Activated T-helper 2 cell treated with anti-CD3 and anti-CD28 coated beads, Interferon-gamma antibody, Interleukin-2, Interleukin-4, amounts not matched to agents 10 μg/mL and 5 μg/mL and 100 μg/mL, durations not matched to agents 14 hours and 24 hours and 36 hours (primary cell): ENCODE measurements around the gene BNC1. TPM values are rescaled to one million over a fixed set of nuclear protein-coding genes. Genes with fewer than 3 reads are reported as not detected.
"Not testable (repeated sequence)": the region's sequence is repeated elsewhere in the genome, so short reads cannot be mapped to it uniquely, and the experiment has no call there.

Source experiments
- DNase-seq: peaks from one replicate; pipeline ENCODE4 v3.0.0; 2021; ENCODE audit warnings: low spot score
- H3K27ac Mint-ChIP-seq: one replicate; pipeline ENCODE4 v1.8.0; 2021; ENCODE audit warnings: mixed read lengths
- H3K27me3 Mint-ChIP-seq: one replicate; pipeline ENCODE4 v1.8.0; 2021; ENCODE audit warnings: low read depth, mixed read lengths
- H3K36me3 Mint-ChIP-seq: one replicate; pipeline ENCODE4 v1.8.0; 2021; ENCODE audit warnings: low read depth, mixed read lengths
- H3K4me1 Mint-ChIP-seq: one replicate; pipeline ENCODE4 v1.8.0; 2021; ENCODE audit warnings: low read depth, mixed read lengths
- H3K4me3 Mint-ChIP-seq: one replicate; pipeline ENCODE4 v1.8.0; 2021; ENCODE audit warnings: low read depth, mild to moderate bottlenecking, moderate library complexity, mixed read lengths
- H3K9me3 Mint-ChIP-seq: one replicate; pipeline ENCODE4 v1.8.0; 2021; ENCODE audit warnings: mixed read lengths
- intact Hi-C: fragments of 100-400 bp; cut with micrococcal nuclease; formaldehyde crosslinking; loops from one replicate; pipeline ENCODE4 v1.15.1; 2023
- total RNA-seq: library from RNA; stranded (reverse); gene quantifications from 2 replicates; pipeline ENCODE4 v1.2.3, GENCODE V29; 2022

The BNC1 gene
- total RNA-seq, 1 donor from 2014 or later = not detected

- intact Hi-C loops = no loop called here
- H3K36me3 Mint-ChIP-seq = no peaks in the 10 kb centered on the region
- no peak for DNase-seq
- H3K27ac Mint-ChIP-seq = no peak overlapping the region
- no peaks in the 10 kb centered on the region for H3K4me1 Mint-ChIP-seq
- H3K4me3 Mint-ChIP-seq = no peak overlapping the region
- peaks cover 36% of the 10 kb centered on the region for H3K27me3 Mint-ChIP-seq
- H3K9me3 Mint-ChIP-seq = no peaks in the 10 kb centered on the region
Measured at GRCh38 chr15:83268147-83268546, 16.3 kb downstream of the BNC1 start.

GRCh38 chr15:83262594-83263315 lies 21.7 kb downstream of the BNC1 start:
- Mint-ChIP-seq H3K9me3 (no peaks in the 10 kb centered on the region), H3K27me3 (peaks cover 29% of the 10 kb centered on the region), H3K36me3 (no peaks in the 10 kb centered on the region), H3K4me3 (no peak overlapping the region), H3K4me1 (no peaks in the 10 kb centered on the region), H3K27ac (no peak overlapping the region)
- intact Hi-C loops = no loop called here
- no peak for DNase-seq

- H3K27me3 Mint-ChIP-seq = peaks cover 28% of the 10 kb centered on the region
- intact Hi-C loops = not testable (repeated sequence)
Measured at GRCh38 chr15:83262181-83262580, 22.3 kb downstream of the BNC1 start.

DNA sequence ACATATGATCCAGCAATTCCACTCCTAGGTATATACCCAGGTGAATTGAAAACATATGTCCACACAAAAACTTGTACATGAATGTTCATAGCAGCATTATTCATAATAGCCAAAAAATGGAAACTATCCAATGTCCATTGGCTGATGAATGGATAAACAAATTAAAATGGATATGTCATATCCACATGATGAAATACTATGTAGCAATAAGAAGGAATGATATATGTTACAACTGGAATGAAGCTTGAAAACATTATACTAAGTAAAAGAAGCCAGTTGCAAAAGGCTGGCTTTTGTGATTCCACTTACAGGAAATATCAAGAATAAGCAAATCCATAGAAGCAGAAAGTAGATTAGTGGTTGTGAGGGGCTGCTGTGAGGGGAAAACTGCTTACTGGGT lies 33.7 kb downstream of the BNC1 start:
- DNase-seq = no peak
- H3K36me3 Mint-ChIP-seq = no peaks in the 10 kb centered on the region
- H3K27ac Mint-ChIP-seq = no peak overlapping the region
- H3K4me1 Mint-ChIP-seq = no peaks in the 10 kb centered on the region
- no peaks in the 10 kb centered on the region for H3K9me3 Mint-ChIP-seq
- intact Hi-C loops = no loop called here
- H3K27me3 Mint-ChIP-seq = peaks cover 25% of the 10 kb centered on the region
- no peak overlapping the region for H3K4me3 Mint-ChIP-seq

More at GRCh38 chr15:83262181-83262580, 22.3 kb downstream of the BNC1 start:
- H3K9me3 Mint-ChIP-seq, H3K36me3 Mint-ChIP-seq, H3K27ac Mint-ChIP-seq, H3K4me3 Mint-ChIP-seq, H3K4me1 Mint-ChIP-seq, DNase-seq: not testable (repeated sequence)

- Mint-ChIP-seq H3K27ac (no peak overlapping the region), H3K4me3 (no peak overlapping the region), H3K36me3 (no peaks in the 10 kb centered on the region), H3K4me1 (no peaks in the 10 kb centered on the region), H3K27me3 (peaks cover 30% of the 10 kb centered on the region), H3K9me3 (no peaks in the 10 kb centered on the region)
- intact Hi-C loops = loop anchor here (5.0 kb wide), 1 partner anchor 308 kb away; no protein-coding TSS in a partner anchor
- no peak for DNase-seq
Measured at GRCh38 chr15:83249030-83249343, 35.5 kb downstream of the BNC1 start.

DNA sequence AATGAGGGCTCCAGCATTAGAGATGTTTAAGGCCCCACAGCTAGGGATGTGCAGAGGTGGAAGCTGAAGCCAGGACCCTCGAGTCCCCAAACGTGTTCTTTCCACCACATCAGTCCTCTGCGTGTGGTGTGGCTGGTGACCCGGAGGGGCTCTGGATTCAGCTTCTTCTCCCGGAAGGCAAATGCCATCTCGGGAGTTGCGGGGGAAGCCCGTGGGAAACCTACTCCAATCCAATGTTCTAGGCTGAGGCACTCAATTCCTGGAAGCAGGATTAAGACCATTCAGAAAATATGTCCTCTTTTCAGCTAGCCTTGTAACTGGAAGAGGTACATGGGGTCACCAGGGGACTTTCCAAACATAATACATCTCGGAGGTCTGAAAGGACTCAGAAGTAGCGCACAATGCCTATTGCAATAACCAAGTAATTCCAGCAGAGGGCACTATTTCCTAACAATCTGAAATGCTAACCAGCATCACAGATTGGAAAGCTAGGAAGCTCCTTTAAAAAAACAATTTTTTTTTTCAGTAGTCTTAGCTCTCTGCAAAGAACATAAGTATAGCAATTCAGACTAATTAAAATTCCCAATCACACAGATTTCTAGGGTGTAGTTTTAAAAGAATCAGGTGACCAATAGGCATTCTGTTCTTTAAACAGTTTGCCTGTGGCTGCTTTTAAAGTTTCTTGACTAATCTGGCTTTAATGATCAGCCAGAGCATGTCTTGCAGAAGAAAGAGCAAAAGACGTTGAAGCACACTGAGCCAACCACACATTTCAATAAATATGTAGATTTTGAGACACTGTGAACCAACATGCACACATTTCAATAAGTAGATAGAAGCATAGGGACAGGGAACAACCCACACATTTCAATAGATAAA lies 36.1 kb downstream of the BNC1 start:
- Mint-ChIP-seq H3K9me3 (no peaks in the 10 kb centered on the region), H3K36me3 (no peaks in the 10 kb centered on the region), H3K4me1 (no peaks in the 10 kb centered on the region), H3K27me3 (peaks cover 30% of the 10 kb centered on the region), H3K27ac (no peak overlapping the region), H3K4me3 (no peak overlapping the region)
- DNase-seq = no peak
- intact Hi-C loops = loop anchor here (5.0 kb wide), 1 partner anchor 309 kb away; no protein-coding TSS in a partner anchor

GRCh38 chr15:83243634-83244033 lies 40.8 kb downstream of the BNC1 start:
- Mint-ChIP-seq H3K9me3 (no peaks in the 10 kb centered on the region), H3K27ac (no peak overlapping the region), H3K4me1 (no peaks in the 10 kb centered on the region), H3K27me3 (peaks cover 29% of the 10 kb centered on the region), H3K4me3 (no peak overlapping the region), H3K36me3 (no peaks in the 10 kb centered on the region)
- DNase-seq = no peak
- intact Hi-C loops = no loop called here

- no peak overlapping the region for H3K4me3 Mint-ChIP-seq
- H3K27ac Mint-ChIP-seq = no peak overlapping the region
- intact Hi-C loops = no loop called here
- H3K27me3 Mint-ChIP-seq = peaks cover 8% of the 10 kb centered on the region
- no peak for DNase-seq
- no peaks in the 10 kb centered on the region for H3K36me3 Mint-ChIP-seq
- H3K4me1 Mint-ChIP-seq = peaks cover 2% of the 10 kb centered on the region
- no peaks in the 10 kb centered on the region for H3K9me3 Mint-ChIP-seq
Measured at GRCh38 chr15:83230242-83230641, 54.2 kb downstream of the BNC1 start.

- intact Hi-C loops = no loop called here
- Mint-ChIP-seq H3K9me3 (no peaks in the 10 kb centered on the region), H3K4me3 (no peak overlapping the region), H3K4me1 (peaks cover 2% of the 10 kb centered on the region), H3K36me3 (no peaks in the 10 kb centered on the region), H3K27me3 (peaks cover 30% of the 10 kb centered on the region), H3K27ac (no peak overlapping the region)
- no peak for DNase-seq
Measured at GRCh38 chr15:83225449-83225848, 59.0 kb downstream of the BNC1 start.

- H3K27ac Mint-ChIP-seq, H3K9me3 Mint-ChIP-seq, intact Hi-C loops, DNase-seq, H3K4me3 Mint-ChIP-seq, H3K36me3 Mint-ChIP-seq: not testable (repeated sequence)
- peaks cover 15% of the 10 kb centered on the region for H3K4me1 Mint-ChIP-seq
- H3K27me3 Mint-ChIP-seq = peaks cover 39% of the 10 kb centered on the region
Measured at GRCh38 chr15:83221781-83222180, 62.7 kb downstream of the BNC1 start.

DNA sequence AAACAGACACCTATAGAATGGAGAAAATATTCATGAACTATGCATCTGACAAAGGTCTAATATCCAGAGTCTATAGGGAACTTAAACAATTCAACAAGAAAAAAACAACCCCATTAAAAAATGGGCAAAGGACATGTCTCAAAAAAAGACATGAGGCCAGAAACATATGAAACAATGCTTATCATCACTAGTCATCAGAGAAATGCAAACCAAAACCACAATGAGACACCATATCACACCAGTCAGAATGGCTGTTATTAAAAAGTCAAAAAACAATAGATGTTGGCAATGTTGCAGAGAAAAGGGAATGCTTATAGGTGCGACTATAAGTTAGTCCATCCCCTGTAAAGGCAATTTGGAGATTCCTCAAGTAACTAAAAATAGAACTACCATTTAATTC lies 65.4 kb downstream of the BNC1 start:
- H3K9me3 Mint-ChIP-seq = peaks cover 7% of the 10 kb centered on the region
- H3K27me3 Mint-ChIP-seq = peaks cover 41% of the 10 kb centered on the region
- no peak overlapping the region for H3K4me3 Mint-ChIP-seq
- no peaks in the 10 kb centered on the region for H3K36me3 Mint-ChIP-seq
- H3K4me1 Mint-ChIP-seq = peaks cover 13% of the 10 kb centered on the region
- intact Hi-C loops = no loop called here
- H3K27ac Mint-ChIP-seq = no peak overlapping the region
- no peak for DNase-seq

- Mint-ChIP-seq H3K9me3 (peaks cover 7% of the 10 kb centered on the region), H3K27ac (no peak overlapping the region), H3K4me3 (no peak overlapping the region), H3K27me3 (peaks cover 31% of the 10 kb centered on the region), H3K36me3 (no peaks in the 10 kb centered on the region), H3K4me1 (peaks cover 13% of the 10 kb centered on the region)
- DNase-seq = no peak
- intact Hi-C loops = no loop called here
Measured at GRCh38 chr15:83215306-83215705, 69.2 kb downstream of the BNC1 start.

GRCh38 chr15:83210619-83211018 lies 73.8 kb downstream of the BNC1 start:
- Mint-ChIP-seq H3K9me3 (peaks cover 6% of the 10 kb centered on the region), H3K4me3 (no peak overlapping the region), H3K27me3 (peaks cover 21% of the 10 kb centered on the region), H3K36me3 (peaks cover 4% of the 10 kb centered on the region), H3K27ac (no peak overlapping the region), H3K4me1 (peaks cover 6% of the 10 kb centered on the region)
- no peak for DNase-seq
- intact Hi-C loops = no loop called here
